SU-DHL-6 (cell line): ENCODE data around the gene DMRTB1.

Source experiments
- H2AFZ ChIP-seq: fragments of 200-600 bp; sonication (generic); 2 replicates; pipeline ENCODE4 v1.6.1; 2014; ENCODE audit warnings: low read depth, mild to moderate bottlenecking, moderate library complexity, mixed read lengths, antibody characterized with exemption, low read length; ENCODE audit not compliant: severe bottlenecking
- H3F3A ChIP-seq: fragments of 200-600 bp; shearing (Covaris generic); 2 replicates; pipeline ENCODE4 v1.6.0; 2016; ENCODE audit warnings: antibody characterized with exemption, mild to moderate bottlenecking; ENCODE audit not compliant: insufficient read depth
- H3K27ac ChIP-seq: fragments of 200-600 bp; sonication (generic); 2 replicates; pipeline ENCODE4 v1.5.1; 2016; ENCODE audit warnings: low read depth, mild to moderate bottlenecking, low read length, moderate library complexity, mixed read lengths
- H3K27me3 ChIP-seq: fragments of 200-600 bp; sonication (generic), shearing (Covaris generic); 2 replicates; pipeline ENCODE4 v1.6.0; 2014; ENCODE audit warnings: mild to moderate bottlenecking, low read length
- H3K36me3 ChIP-seq: fragments of 200-600 bp; sonication (generic); 2 replicates; pipeline ENCODE4 v1.6.1; 2014; ENCODE audit warnings: mild to moderate bottlenecking, low read length, mixed read lengths
- H3K4me2 ChIP-seq: fragments of 300-600, 200-600 bp; shearing (Covaris generic), sonication (generic); 2 replicates; pipeline ENCODE4 v1.6.0; 2014; ENCODE audit warnings: low read length, low read depth, mild to moderate bottlenecking; ENCODE audit not compliant: poor library complexity, severe bottlenecking
- H3K4me3 ChIP-seq: fragments of 200-600 bp; sonication (generic); 2 replicates; pipeline ENCODE4 v1.5.1; 2014; ENCODE audit warnings: antibody characterized with exemption, low read length, mild to moderate bottlenecking, mixed read lengths; ENCODE audit not compliant: insufficient read depth, poor library complexity, severe bottlenecking
- H3K79me2 ChIP-seq: fragments of 200-600 bp; sonication (generic); 2 replicates; pipeline ENCODE4 v1.6.1; 2014; ENCODE audit warnings: mild to moderate bottlenecking, low read length, moderate library complexity; ENCODE audit not compliant: insufficient read depth
- H3K9ac ChIP-seq: fragments of 200-600 bp; sonication (generic); 2 replicates; pipeline ENCODE4 v1.7.0; 2014; ENCODE audit warnings: mild to moderate bottlenecking, low read length
- H3K9me2 ChIP-seq: fragments of 200-600 bp; sonication (generic); replicated peaks from 2 replicates; pipeline ENCODE4 v1.6.1; 2014; ENCODE audit warnings: low read length; ENCODE audit not compliant: insufficient read depth
- H3K9me3 ChIP-seq: fragments of 200-600 bp; sonication (generic); 2 replicates; pipeline ENCODE4 v1.6.1; 2014; ENCODE audit warnings: low read length, mixed read lengths; ENCODE audit not compliant: insufficient read depth
- H4K20me1 ChIP-seq: fragments of 200-600 bp; sonication (generic); 2 replicates; pipeline ENCODE4 v1.6.1; 2014; ENCODE audit warnings: low read depth, mild to moderate bottlenecking, antibody characterized with exemption, low read length, moderate library complexity, mixed read lengths
- CTCF ChIP-seq: fragments of 200-600 bp; sonication (generic); IDR thresholded peaks from one replicate; pipeline ENCODE4 v1.5.1; 2017; ENCODE audit warnings: antibody characterized with exemption, mild to moderate bottlenecking, low read length, moderate library complexity; ENCODE audit not compliant: insufficient read depth, poor library complexity, severe bottlenecking
- EZH2phosphoT487 ChIP-seq: fragments of 200-600 bp; sonication (generic), shearing (Covaris generic); conservative IDR thresholded peaks from 2 replicates; pipeline ENCODE4 v1.6.1; 2018; ENCODE audit warnings: mild to moderate bottlenecking, antibody characterized with exemption, low read length, moderate library complexity, mixed read lengths

Gene DMRTB1

GRCh38 chr1:53460666-53461322 lies 1.6 kb downstream of the DMRTB1 start:
- no peak overlapping the region for H3K9ac ChIP-seq
- no peak overlapping the region for H2AFZ ChIP-seq

DNA sequence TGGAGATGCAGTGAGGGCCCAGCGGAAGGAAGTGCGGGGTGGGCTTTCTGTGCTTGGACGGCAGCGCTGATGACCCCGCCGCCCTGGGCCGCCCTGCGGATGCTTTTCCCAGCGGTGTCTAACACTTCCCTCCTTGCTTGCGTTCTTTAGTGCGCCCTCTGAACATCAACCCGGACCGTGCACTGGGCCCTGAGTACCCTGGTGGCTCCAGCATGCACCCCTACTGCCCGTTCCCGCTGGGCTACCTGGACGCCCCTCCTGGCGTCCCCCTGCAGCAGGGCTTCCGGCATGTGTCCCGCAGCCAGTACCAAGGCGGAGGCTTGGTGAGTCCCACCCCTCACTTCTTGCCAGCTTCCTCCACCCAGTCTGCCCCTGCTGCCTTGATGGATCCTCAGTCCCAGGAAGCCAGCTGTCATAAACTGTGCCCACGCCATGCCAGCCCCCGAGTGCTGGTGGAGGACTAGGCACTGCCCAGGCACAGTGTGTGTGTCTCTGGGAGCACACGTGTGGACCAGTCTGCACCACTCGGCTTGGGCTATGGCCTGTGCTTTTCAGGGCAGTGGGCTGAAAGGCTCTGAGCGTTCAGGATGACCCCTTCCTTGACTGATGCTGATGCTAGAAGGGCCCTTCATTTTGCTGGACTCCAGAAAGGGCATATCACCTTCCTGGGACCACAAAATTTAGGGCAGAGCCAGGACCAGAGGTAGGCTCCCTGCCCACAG lies 2.3 kb downstream of the DMRTB1 start:
- TF ChIP-seq EZH2phosphoT487, result no peak
- no peak for TF ChIP-seq CTCF
- Histone ChIP-seq H3K27ac (no peak overlapping the region), H3K9me3 (no peaks in the 10 kb centered on the region)

More at GRCh38 chr1:53460666-53461322, 1.6 kb downstream of the DMRTB1 start:
- Histone ChIP-seq H3K36me3 (no peaks in the 10 kb centered on the region), H3F3A (no peaks in the 10 kb centered on the region), H3K9me2 (no peaks in the 10 kb centered on the region), H4K20me1 (no peaks in the 10 kb centered on the region), H3K27me3 (no peaks in the 10 kb centered on the region), H3K4me2 (no peak overlapping the region), H3K9me3 (no peaks in the 10 kb centered on the region), H3K4me3 (no peak overlapping the region), H3K27ac (no peak overlapping the region), H3K79me2 (no peaks in the 10 kb centered on the region)
- no peak for TF ChIP-seq EZH2phosphoT487
- TF ChIP-seq CTCF, result no peak

GRCh38 chr1:53462193-53462592 lies 3.0 kb downstream of the DMRTB1 start:
- H3K9ac ChIP-seq, result no peak overlapping the region
- H2AFZ ChIP-seq, result no peak overlapping the region
- no peaks in the 10 kb centered on the region for H3K27me3 ChIP-seq
- no peak overlapping the region for H3K27ac ChIP-seq
- H3F3A ChIP-seq, result no peaks in the 10 kb centered on the region
- H3K9me2 ChIP-seq, result no peaks in the 10 kb centered on the region
- no peaks in the 10 kb centered on the region for H4K20me1 ChIP-seq
- H3K4me2 ChIP-seq, result no peak overlapping the region
- H3K9me3 ChIP-seq, result no peaks in the 10 kb centered on the region
- TF ChIP-seq EZH2phosphoT487, result no peak
- no peak for TF ChIP-seq CTCF
- H3K4me3 ChIP-seq, result no peak overlapping the region
- no peaks in the 10 kb centered on the region for H3K36me3 ChIP-seq
- no peaks in the 10 kb centered on the region for H3K79me2 ChIP-seq

More for the DNA sequence above, 2.3 kb downstream of the DMRTB1 start:
- Histone ChIP-seq H3K9me2 (no peaks in the 10 kb centered on the region), H3K9ac (no peak overlapping the region), H3K27me3 (no peaks in the 10 kb centered on the region), H3K4me3 (no peak overlapping the region), H3K36me3 (no peaks in the 10 kb centered on the region), H3K4me2 (no peak overlapping the region), H2AFZ (no peak overlapping the region), H3F3A (no peaks in the 10 kb centered on the region), H4K20me1 (no peaks in the 10 kb centered on the region), H3K79me2 (no peaks in the 10 kb centered on the region)
